OCI-LY3 (cell line): ENCODE data around the gene COX7A2.

Experiments used
- H2AFZ ChIP-seq: fragments of 200-600, 300-600 bp; shearing (Covaris generic); 2 replicates; pipeline ENCODE4 v1.6.0; 2014; ENCODE audit warnings: antibody characterized with exemption, low read depth, low read length
- H3K27ac ChIP-seq: fragments of 200-600, 300-600 bp; sonication (generic); 2 replicates; pipeline ENCODE4 v1.5.1; 2014; ENCODE audit warnings: mild to moderate bottlenecking, low read length, moderate library complexity, mixed read lengths
- H3K27me3 ChIP-seq: fragments of 200-600, 300-600 bp; sonication (generic); 2 replicates; pipeline ENCODE4 v1.6.1; 2014; ENCODE audit warnings: low read depth, low read length, mixed read lengths
- H3K36me3 ChIP-seq: fragments of 200-600, 300-600 bp; sonication (generic); replicated peaks from 2 replicates; pipeline ENCODE3; 2014; ENCODE audit warnings: low read depth, low read length, mixed read lengths
- H3K4me1 ChIP-seq: fragments of 300-600, 200-600 bp; sonication (generic); 2 replicates; pipeline ENCODE4 v1.6.1; 2014; ENCODE audit warnings: low read length, mixed read lengths
- H3K4me2 ChIP-seq: fragments of 200-600, 300-600 bp; sonication (generic); 2 replicates; pipeline ENCODE4 v1.6.1; 2014; ENCODE audit warnings: low read length, mixed read lengths
- H3K4me3 ChIP-seq: fragments of 300-600, 200-600 bp; sonication (generic); 2 replicates; pipeline ENCODE4 v1.5.1; 2014; ENCODE audit warnings: antibody characterized with exemption, mild to moderate bottlenecking, low read length, moderate library complexity
- H3K79me2 ChIP-seq: fragments of 300-600, 200-600 bp; shearing (Covaris generic); 2 replicates; pipeline ENCODE4 v1.6.1; 2014; ENCODE audit warnings: mild to moderate bottlenecking, low read length, mixed read lengths
- H3K9ac ChIP-seq: fragments of 300-600, 200-600 bp; shearing (Covaris generic); 2 replicates; pipeline ENCODE4 v1.6.0; 2014; ENCODE audit warnings: mild to moderate bottlenecking, low read length, moderate library complexity
- H3K9me3 ChIP-seq: fragments of 200-600, 300-600 bp; shearing (Covaris generic); 2 replicates; pipeline ENCODE4 v1.6.1; 2014; ENCODE audit warnings: low read length, mixed read lengths; ENCODE audit not compliant: insufficient read depth
- H4K20me1 ChIP-seq: fragments of 200-600, 300-600 bp; sonication (generic); 2 replicates; pipeline ENCODE4 v1.6.1; 2016; ENCODE audit warnings: low read length, mixed read lengths; ENCODE audit not compliant: insufficient read depth
- EZH2phosphoT487 ChIP-seq: fragments of 200-600 bp; shearing (Covaris generic); IDR thresholded peaks from 2 replicates; pipeline ENCODE4 v1.6.1; 2018; ENCODE audit warnings: antibody characterized with exemption, mixed run types, low read depth
- TF ChIP-seq, protein P1 (sequence below): fragments of 200-600, 300-600 bp; sonication (generic); IDR thresholded peaks from 2 replicates; pipeline ENCODE4 v1.5.1; 2014; ENCODE audit warnings: antibody characterized with exemption, low read length, low read depth

COX7A2 gene

DNA sequence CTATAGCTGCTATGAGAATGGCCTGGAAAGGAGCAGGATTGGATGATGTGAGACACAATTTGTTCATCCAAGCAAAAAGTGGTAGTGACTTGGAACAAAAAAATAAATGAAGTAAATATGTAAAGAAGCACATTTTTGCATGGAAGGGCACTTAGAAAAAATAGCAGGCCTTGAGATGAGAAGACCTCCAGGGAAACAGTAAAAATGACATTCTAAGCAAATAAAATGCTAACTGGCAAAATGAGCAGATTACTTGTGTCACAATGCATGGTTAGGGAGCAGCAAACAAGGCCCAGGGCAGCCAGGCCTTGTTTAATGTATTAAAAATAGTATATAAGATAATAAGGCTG, 19.8 kb upstream of the COX7A2 start:
- Histone ChIP-seq H3K4me1 (no peaks in the 10 kb centered on the region), H3K27me3 (no peaks in the 10 kb centered on the region), H4K20me1 (peaks cover 13% of the 10 kb centered on the region), H3K27ac (no peak overlapping the region), H3K4me3 (no peak overlapping the region), H3K36me3 (peaks cover 27% of the 10 kb centered on the region), H2AFZ (no peak overlapping the region), H3K79me2 (peaks cover 15% of the 10 kb centered on the region), H3K9ac (no peak overlapping the region), H3K9me3 (no peaks in the 10 kb centered on the region), H3K4me2 (no peak overlapping the region)
- TF ChIP-seq, protein P1, sequence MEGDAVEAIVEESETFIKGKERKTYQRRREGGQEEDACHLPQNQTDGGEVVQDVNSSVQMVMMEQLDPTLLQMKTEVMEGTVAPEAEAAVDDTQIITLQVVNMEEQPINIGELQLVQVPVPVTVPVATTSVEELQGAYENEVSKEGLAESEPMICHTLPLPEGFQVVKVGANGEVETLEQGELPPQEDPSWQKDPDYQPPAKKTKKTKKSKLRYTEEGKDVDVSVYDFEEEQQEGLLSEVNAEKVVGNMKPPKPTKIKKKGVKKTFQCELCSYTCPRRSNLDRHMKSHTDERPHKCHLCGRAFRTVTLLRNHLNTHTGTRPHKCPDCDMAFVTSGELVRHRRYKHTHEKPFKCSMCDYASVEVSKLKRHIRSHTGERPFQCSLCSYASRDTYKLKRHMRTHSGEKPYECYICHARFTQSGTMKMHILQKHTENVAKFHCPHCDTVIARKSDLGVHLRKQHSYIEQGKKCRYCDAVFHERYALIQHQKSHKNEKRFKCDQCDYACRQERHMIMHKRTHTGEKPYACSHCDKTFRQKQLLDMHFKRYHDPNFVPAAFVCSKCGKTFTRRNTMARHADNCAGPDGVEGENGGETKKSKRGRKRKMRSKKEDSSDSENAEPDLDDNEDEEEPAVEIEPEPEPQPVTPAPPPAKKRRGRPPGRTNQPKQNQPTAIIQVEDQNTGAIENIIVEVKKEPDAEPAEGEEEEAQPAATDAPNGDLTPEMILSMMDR: no peak

DNA sequence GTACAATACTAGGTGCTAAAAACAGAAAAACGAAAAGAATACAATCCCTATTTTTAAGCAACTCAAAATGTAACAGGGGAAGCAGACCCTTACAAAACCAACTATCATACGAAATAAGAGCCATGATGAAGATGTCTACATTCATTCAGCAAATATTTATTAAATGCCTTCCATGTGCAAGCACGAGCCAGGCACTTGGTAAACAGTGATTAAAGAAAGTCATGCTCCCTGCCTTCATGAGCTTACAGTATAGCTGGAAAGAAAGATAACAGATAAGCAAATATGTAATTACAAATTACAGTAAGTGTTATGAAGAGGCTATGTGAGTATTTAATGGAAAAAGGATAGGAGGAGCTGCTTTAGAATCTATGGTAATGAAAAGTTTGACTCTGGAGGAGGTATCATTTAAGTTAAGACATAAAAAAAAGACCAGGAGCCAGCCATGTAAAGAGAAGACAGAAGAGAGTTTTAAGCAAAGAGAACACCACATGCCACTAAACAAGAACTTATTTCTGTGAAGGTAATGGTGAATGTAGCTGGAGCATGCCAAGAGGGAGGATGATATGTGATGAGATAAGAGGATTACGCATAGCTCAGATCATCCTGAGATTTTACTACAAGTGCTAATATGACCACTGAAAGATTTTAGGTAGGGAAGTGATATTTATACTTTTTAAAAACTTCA, 19.3 kb upstream of the COX7A2 start:
- H4K20me1 ChIP-seq: peaks cover 8% of the 10 kb centered on the region; the same call in 1 of the 2 replicates
- no peak overlapping the region for H3K9ac ChIP-seq
- no peaks in the 10 kb centered on the region for H3K4me1 ChIP-seq
- peaks cover 12% of the 10 kb centered on the region for H3K79me2 ChIP-seq
- H3K9me3 ChIP-seq: no peaks in the 10 kb centered on the region
- no peak overlapping the region for H2AFZ ChIP-seq
- H3K27me3 ChIP-seq: no peaks in the 10 kb centered on the region
- H3K4me2 ChIP-seq: no peak overlapping the region
- no peak overlapping the region for H3K27ac ChIP-seq
- no peak for TF ChIP-seq EZH2phosphoT487
- TF ChIP-seq, protein P1: no peak
- H3K36me3 ChIP-seq: peaks cover 28% of the 10 kb centered on the region
- H3K4me3 ChIP-seq: no peak overlapping the region

DNA sequence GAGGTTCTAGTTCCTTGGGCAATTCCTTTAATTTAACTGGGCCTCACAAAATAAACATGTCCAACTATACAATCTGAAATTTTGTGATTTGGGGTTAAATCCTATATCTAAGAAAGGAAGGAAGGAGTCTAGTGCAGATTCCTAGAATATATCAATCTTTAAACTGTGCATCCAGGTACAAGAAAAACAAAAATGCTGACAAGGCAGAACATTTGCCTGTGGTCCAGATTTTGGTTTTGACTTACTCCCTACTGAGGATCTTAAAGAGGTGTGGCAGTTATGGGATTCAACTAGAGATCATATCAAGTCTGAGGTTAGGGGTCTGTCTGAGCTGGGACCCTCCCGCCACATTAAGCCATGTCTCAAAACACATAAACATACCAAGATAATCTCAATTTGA, 17.7 kb upstream of the COX7A2 start:
- Histone ChIP-seq H2AFZ (no peak overlapping the region), H3K27me3 (no peaks in the 10 kb centered on the region), H3K9ac (no peak overlapping the region), H3K79me2 (peaks cover 3% of the 10 kb centered on the region; the same call in 1 of the 2 replicates), H3K27ac (no peak overlapping the region), H3K4me1 (no peaks in the 10 kb centered on the region), H3K36me3 (peaks cover 35% of the 10 kb centered on the region), H4K20me1 (0 out of 2 replicates have a peak, but pooled peaks cover 5% of the 10 kb centered on the region), H3K4me2 (no peak overlapping the region), H3K4me3 (no peak overlapping the region), H3K9me3 (no peaks in the 10 kb centered on the region)
- TF ChIP-seq, protein P1: no peak
- no peak for TF ChIP-seq EZH2phosphoT487

DNA sequence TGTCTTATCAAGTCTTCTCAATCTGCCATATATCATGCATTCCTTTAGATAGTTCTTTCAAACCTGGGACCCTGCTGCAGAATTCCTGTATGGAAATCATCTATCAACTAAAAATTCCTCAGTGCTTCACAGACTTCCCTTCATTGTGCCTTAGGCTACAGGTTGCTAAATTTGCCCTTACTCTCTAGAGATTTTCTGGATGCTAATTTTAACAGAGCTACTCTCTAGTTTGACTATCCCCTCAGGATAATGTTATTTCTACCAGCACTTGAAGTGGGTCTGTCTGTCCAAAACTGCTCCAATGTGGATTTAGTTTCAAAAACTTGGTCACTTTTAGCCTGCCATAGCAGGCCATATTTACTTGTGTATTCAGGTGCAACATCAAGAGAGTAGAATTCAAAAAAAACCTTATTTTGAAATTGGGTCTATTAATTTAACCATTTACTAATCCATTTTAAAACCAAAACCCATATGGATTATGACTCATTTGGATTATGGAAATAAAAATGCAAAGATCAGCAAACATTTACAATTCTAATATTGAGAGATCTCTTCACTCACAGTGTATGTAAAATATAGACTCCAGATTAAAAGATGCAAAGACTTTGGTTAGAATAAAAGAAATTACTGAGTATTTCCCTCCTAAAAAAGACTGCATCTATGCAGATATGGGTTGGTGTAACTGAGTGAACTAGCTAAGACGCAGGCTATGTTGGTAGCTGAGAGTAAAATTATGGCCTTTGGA, 13.9 kb upstream of the COX7A2 start:
- Histone ChIP-seq H3K9ac (no peak overlapping the region), H3K4me3 (no peak overlapping the region), H3K9me3 (no peaks in the 10 kb centered on the region), H4K20me1 (0 out of 2 replicates have a peak, but pooled peaks cover 4% of the 10 kb centered on the region), H3K27me3 (no peaks in the 10 kb centered on the region), H3K4me1 (no peaks in the 10 kb centered on the region), H3K79me2 (no peaks in the 10 kb centered on the region), H3K36me3 (peaks cover 35% of the 10 kb centered on the region), H3K27ac (no peak overlapping the region), H2AFZ (no peak overlapping the region), H3K4me2 (no peak overlapping the region)
- no peak for TF ChIP-seq EZH2phosphoT487
- TF ChIP-seq, protein P1: no peak
